HEK293 (cell line): Measurements from ENCODE around the gene PLCD3.
A peak's percentile ranks its signal among the peaks of the same experiment; 100 is the strongest.

ENCODE experiments used
- CTCF ChIA-PET: fragments of 350-600 bp; formaldehyde crosslinking; extraction: SDS; loops from one replicate; lab custom pipeline; 2021; ENCODE audit warnings: antibody characterized with exemption; lab: Yijun Ruan, JAX
- POLR2A ChIA-PET: fragments of 300-600 bp; formaldehyde crosslinking; extraction: SDS; loops from one replicate; lab custom pipeline; 2020; ENCODE audit warnings: antibody characterized with exemption, inconsistent platforms; lab: Yijun Ruan, JAX
- H3K27ac ChIP-seq: fragments of 200-500 bp; sonication (Bioruptor generic); 2 replicates; pipeline ENCODE4 v1.5.1; 2014; ENCODE audit warnings: low read depth, low read length, control low read depth, inconsistent platforms; ENCODE audit errors: extremely low read depth
- H3K36me3 ChIP-seq, 2 experiments: fragments of 200-500 bp in 1 of 2; sonication (Bioruptor generic) in 1 of 2; 1 replicate in 1 of 2; 2 replicates in 1 of 2; pipeline ENCODE4 v1.5.1; 2014 to 2017; ENCODE audit warnings: inconsistent platforms in 2 of 2, low read length in 2 of 2; ENCODE audit not compliant: control insufficient read depth in 2 of 2, insufficient read depth in 1 of 2
- H3K4me1 ChIP-seq: fragments of 200-500 bp; sonication (Bioruptor generic); 2 replicates; pipeline ENCODE4 v1.5.1; 2014; ENCODE audit warnings: mild to moderate bottlenecking, low read length, inconsistent platforms; ENCODE audit not compliant: control insufficient read depth, insufficient read depth
- H3K4me3 ChIP-seq: 2 replicates; pipeline ENCODE4 v1.5.1; 2011; ENCODE audit warnings: low read depth, mild to moderate bottlenecking, control low read depth, low read length, moderate library complexity
- H3K9me3 ChIP-seq: fragments of 200-500 bp; sonication (Bioruptor generic); 2 replicates; pipeline ENCODE4 v1.5.1; 2014; ENCODE audit warnings: low read depth, low read length, inconsistent platforms; ENCODE audit not compliant: control insufficient read depth, insufficient read depth
- KLF9 ChIP-seq: fragments of 450-650 bp; formaldehyde crosslinking; IDR thresholded peaks from 2 replicates; pipeline ENCODE4 v1.5.1; 2016; ENCODE audit warnings: missing biosample characterization, missing genetic modification characterization, low read depth
- OSR2 ChIP-seq: fragments of 450-650 bp; formaldehyde crosslinking; IDR thresholded peaks from 2 replicates; pipeline ENCODE4 v1.5.1; 2016; ENCODE audit warnings: missing biosample characterization, missing genetic modification characterization
- ZBTB48 ChIP-seq: fragments of 450-650 bp; formaldehyde crosslinking; IDR thresholded peaks from 2 replicates; pipeline ENCODE4 v1.5.1; 2016; ENCODE audit warnings: missing biosample characterization, missing genetic modification characterization
- ZNF184 ChIP-seq: fragments of 450-650 bp; IDR thresholded peaks from 2 replicates; pipeline ENCODE4 v1.5.1; 2018; ENCODE audit warnings: missing biosample characterization, mild to moderate bottlenecking, missing genetic modification characterization
- ZNF501 ChIP-seq: fragments of 450-650 bp; formaldehyde crosslinking; IDR thresholded peaks from 2 replicates; pipeline ENCODE4 v1.5.1; 2016; ENCODE audit warnings: missing biosample characterization, missing genetic modification characterization
- ZNF548 ChIP-seq: fragments of 450-650 bp; formaldehyde crosslinking; IDR thresholded peaks from 2 replicates; pipeline ENCODE4 v1.5.1; 2016; ENCODE audit warnings: missing biosample characterization, missing genetic modification characterization
- ZNF600 ChIP-seq: fragments of 450-650 bp; formaldehyde crosslinking; IDR thresholded peaks from 2 replicates; pipeline ENCODE4 v1.5.1; 2016; ENCODE audit warnings: missing biosample characterization, missing genetic modification characterization
- ZNF843 ChIP-seq: fragments of 450-650 bp; formaldehyde crosslinking; IDR thresholded peaks from 2 replicates; pipeline ENCODE4 v1.5.1; 2016; ENCODE audit warnings: missing biosample characterization, missing genetic modification characterization
- TF ChIP-seq, protein P1 (sequence below): fragments of 450-650 bp; formaldehyde crosslinking; IDR thresholded peaks from 2 replicates; pipeline ENCODE4 v1.5.1; 2016; ENCODE audit warnings: missing biosample characterization, missing genetic modification characterization
- TF ChIP-seq, protein P2 (sequence below): fragments of 450-650 bp; formaldehyde crosslinking; IDR thresholded peaks from 2 replicates; pipeline ENCODE4 v1.5.1; 2017; ENCODE audit warnings: missing biosample characterization, mild to moderate bottlenecking, missing genetic modification characterization, moderate library complexity
- TF ChIP-seq, protein P3 (sequence below): fragments of 450-650 bp; formaldehyde crosslinking; IDR thresholded peaks from 2 replicates; pipeline ENCODE4 v1.5.1; 2016; ENCODE audit warnings: missing biosample characterization, missing genetic modification characterization

PLCD3 gene

DNA sequence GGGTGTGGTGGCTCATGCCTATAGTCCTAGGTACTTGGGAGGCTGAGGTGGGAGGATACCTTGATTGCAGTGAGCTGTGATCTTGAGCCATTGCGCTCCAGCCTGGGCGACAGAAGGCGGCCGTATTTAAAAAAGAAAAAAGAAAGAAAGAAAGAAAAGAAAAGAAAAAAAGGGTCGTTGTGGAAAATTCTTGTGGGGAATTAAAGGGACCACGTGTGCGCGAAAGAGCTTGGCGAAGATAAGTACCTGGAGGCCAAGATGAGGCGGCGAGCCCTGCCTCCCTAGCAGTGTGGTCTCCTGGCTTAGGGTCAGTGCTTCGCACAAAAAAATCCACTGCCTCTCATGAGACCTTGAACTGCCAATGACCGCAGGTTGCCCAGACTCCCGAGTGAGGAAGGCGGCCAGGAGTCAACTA lies 71.9 kb downstream of the PLCD3 start:
- peaks cover 9% of the 10 kb centered on the region for H3K4me1 ChIP-seq
- peaks cover 0 to 3% of the 10 kb centered on the region in 2 experiments; a peak in 2 of 3 replicates for H3K36me3 ChIP-seq
- CTCF ChIA-PET = interaction anchor here (0.6 to 1.2 kb wide), 4 partner anchors 60 to 149 kb away, joined by 3 to 4 read pairs (median 3); partner anchors contain the start of gene ACBD4
- peak overlapping the region; percentile 82 for H3K27ac ChIP-seq
- TF ChIP-seq ZNF184 (tag by site-specific recombination) (no peak), KLF9 (tag by site-specific recombination) (0 out of 2 replicates have a peak, but pooled peaks have one; percentile 16), OSR2 (tag by site-specific recombination) (0 out of 2 replicates have a peak, but pooled peaks have one; percentile 8), ZNF548 (tag by site-specific recombination) (no peak), ZNF843 (tag by site-specific recombination) (0 out of 2 replicates have a peak, but pooled peaks have one; percentile 13), ZBTB48 (peak; percentile 78; the same call in 1 of the 2 replicates), ZNF600 (tag by site-specific recombination) (0 out of 2 replicates have a peak, but pooled peaks have one; percentile 40), ZNF501 (tag by site-specific recombination) (peak; percentile 38; the same call in 1 of the 2 replicates)
- TF ChIP-seq, protein P1, sequence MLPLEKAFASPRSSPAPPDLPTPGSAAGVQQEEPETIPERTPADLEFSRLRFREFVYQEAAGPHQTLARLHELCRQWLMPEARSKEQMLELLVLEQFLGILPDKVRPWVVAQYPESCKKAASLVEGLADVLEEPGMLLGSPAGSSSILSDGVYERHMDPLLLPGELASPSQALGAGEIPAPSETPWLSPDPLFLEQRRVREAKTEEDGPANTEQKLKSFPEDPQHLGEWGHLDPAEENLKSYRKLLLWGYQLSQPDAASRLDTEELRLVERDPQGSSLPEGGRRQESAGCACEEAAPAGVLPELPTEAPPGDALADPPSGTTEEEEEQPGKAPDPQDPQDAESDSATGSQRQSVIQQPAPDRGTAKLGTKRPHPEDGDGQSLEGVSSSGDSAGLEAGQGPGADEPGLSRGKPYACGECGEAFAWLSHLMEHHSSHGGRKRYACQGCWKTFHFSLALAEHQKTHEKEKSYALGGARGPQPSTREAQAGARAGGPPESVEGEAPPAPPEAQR (tag by site-specific recombination) = no peak
- TF ChIP-seq, protein P2, sequence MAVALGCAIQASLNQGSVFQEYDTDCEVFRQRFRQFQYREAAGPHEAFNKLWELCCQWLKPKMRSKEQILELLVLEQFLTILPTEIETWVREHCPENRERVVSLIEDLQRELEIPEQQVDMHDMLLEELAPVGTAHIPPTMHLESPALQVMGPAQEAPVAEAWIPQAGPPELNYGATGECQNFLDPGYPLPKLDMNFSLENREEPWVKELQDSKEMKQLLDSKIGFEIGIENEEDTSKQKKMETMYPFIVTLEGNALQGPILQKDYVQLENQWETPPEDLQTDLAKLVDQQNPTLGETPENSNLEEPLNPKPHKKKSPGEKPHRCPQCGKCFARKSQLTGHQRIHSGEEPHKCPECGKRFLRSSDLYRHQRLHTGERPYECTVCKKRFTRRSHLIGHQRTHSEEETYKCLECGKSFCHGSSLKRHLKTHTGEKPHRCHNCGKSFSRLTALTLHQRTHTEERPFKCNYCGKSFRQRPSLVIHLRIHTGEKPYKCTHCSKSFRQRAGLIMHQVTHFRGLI = 0 out of 2 replicates have a peak, but pooled peaks have one; percentile 23
- TF ChIP-seq, protein P3, sequence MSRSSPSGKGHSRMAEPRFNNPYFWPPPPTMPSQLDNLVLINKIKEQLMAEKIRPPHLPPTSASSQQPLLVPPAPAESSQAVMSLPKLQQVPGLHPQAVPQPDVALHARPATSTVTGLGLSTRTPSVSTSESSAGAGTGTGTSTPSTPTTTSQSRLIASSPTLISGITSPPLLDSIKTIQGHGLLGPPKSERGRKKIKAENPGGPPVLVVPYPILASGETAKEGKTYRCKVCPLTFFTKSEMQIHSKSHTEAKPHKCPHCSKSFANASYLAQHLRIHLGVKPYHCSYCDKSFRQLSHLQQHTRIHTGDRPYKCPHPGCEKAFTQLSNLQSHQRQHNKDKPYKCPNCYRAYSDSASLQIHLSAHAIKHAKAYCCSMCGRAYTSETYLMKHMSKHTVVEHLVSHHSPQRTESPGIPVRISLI (tag by site-specific recombination) = peak; percentile 28; the same call in 1 of the 2 replicates
- TF ChIP-seq, all 188 proteins: peak for 8
- H3K9me3 ChIP-seq = no peaks in the 10 kb centered on the region
- peak overlapping the region; percentile 79 for H3K4me3 ChIP-seq
- POLR2A ChIA-PET = interaction anchor here (0.6 to 2.1 kb wide), 19 partner anchors 10 to 161 kb away, joined by 3 to 56 read pairs (median 4); partner anchors contain the start of genes DCAKD, EFTUD2, HEXIM1 and HEXIM2
